DMS153 treated with DMSO at 0.1 percent for 48 hours (cell line): ENCODE measurements around the gene OR4K14.
"Not testable (repeated sequence)": the region's sequence is repeated elsewhere in the genome, so short reads cannot be mapped to it uniquely, and the experiment has no call there.

Experiments
- DNase-seq: peaks from one replicate; lab custom pipeline; 2025; ENCODE audit not compliant: unreplicated experiment; lab: John Stamatoyannopoulos, UW

Gene OR4K14, protein sequence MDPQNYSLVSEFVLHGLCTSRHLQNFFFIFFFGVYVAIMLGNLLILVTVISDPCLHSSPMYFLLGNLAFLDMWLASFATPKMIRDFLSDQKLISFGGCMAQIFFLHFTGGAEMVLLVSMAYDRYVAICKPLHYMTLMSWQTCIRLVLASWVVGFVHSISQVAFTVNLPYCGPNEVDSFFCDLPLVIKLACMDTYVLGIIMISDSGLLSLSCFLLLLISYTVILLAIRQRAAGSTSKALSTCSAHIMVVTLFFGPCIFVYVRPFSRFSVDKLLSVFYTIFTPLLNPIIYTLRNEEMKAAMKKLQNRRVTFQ

GRCh38 chr14:20019257-20019865 is at the start of gene OR4K14:
Gene OR4K14, minus strand, starts transcription at chr14:20019307. Its CDS starts 4,114 bp downstream, at chr14:20015193.
- DNase-seq, result no peak

GRCh38 chr14:20059745-20060144 is 40.6 kb upstream of the OR4K14 start, which contains the start of gene OR4L1:
Gene OR4L1, plus strand, starts transcription at chr14:20060045. Its CDS starts 0 bp downstream, at chr14:20060045.
- no peak for DNase-seq

DNA sequence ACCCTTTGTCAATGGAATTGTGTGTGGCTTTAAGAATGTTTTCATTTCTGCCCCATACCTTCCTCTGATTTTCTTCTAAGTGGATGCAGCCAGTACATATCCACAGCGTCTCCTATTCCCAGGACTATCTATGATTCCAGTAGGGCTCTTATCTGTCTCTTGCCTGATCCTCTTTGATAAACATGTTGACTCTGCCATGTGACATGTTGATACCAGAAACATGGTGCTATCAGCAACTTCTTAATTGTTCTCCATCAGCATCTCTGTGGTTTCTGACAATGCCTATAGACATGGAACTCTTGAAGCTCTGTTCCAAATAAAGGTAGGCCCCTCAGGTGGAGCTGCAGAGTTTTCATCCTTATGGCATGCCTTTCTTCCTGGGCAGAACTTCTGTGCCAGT is 29.1 kb upstream of the OR4K14 start:
- no peak for DNase-seq

DNA sequence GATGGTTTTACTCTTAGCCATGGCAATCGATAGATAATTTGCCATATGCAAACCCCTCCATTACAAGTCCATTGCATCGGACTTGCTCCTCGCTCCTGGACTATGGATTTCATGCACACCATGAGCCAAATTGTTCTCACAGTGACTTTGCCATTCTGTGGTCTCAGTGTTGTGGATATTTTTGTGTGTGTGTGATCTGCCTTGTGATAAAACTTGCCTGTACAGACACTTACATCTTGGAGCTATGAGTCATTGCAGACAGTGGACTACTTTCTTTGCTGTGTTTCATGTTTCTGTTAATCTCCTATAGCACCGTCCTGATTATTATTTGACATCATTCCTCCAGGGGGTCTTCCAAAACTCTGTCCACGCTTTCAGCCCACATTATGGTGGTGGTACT is 25.1 kb upstream of the OR4K14 start:
- DNase-seq, result no peak

DNA sequence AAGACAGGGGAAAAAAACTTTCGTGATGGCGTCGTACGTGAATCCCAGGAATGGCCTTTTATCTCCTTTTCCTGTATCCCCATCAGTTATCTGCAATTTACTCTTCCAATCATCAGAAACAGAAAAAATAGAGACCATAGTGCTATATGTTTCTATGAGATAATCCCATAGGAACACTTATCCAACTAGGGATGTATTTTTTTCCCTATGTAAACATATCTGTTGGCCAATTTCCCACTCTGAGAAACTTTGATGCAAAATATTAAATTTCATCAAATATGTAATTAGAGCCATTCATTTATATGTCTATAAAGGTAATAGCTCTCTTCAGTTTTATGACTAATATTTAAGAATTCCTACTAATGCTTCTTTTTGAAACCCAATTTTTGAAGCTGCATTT is 16.8 kb upstream of the OR4K14 start, which contains the start of gene OR4K13:
OR4K13 (minus strand) TSS at position 101 of the 400 bp plus-strand sequence. CDS start 1,280 bp downstream, outside the sequence.
- DNase-seq, result no peak

DNA sequence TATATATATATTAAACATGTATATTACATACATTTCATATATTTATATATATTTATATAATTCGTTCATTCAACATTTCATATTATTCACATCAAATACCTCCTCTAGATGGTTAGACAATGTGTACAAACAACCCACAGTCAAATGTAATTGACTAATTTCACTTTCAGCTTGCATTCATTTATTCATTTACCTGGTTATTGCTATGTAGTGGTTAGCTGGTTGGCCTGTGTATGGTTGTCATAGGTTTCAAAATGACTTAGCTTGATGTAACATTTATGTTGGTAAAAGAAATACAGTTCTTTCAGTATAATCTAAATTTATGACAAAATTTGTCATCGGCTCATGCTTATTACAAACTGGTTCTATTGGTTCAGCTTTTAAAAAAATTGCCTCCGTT is 16.3 kb upstream of the OR4K14 start:
- DNase-seq, result no peak

DNA sequence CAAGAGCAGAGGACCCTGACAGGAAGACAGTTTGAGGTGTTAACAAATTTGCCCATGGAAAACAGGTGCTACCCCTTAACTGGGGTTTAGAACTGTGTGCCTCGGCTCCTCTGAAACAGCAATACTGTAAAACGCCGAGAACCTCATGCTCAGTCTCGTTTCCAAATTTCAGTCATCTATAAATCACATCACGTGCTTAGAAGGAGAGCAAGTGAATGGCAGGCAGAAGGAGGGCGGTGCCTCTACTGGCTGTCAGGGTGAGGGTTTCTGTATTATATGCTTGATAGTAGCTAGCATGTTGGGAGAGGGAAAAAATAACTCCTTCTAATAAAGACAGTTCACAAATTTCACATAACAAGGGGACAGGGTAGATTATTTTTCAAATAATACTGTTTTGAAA is 12.0 kb upstream of the OR4K14 start:
- no peak for DNase-seq

GRCh38 chr14:20008156-20008555 is 11.0 kb downstream of the OR4K14 start:
- no peak for DNase-seq

DNA sequence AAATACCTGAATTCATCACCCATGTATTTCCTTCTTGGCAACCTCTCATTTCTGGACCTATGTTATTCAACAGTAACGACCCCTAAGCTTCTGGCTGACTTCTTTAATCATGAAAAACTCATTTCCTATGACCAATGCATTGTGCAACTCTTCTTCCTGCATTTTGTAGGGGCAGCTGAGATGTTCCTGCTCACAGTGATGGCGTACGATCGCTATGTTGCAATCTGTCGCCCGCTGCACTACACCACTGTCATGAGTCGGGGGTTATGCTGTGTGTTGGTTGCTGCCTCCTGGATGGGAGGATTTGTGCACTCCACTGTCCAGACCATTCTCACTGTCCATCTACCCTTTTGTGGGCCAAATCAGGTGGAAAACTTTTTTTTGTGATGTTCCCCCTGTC is 16.8 kb downstream of the OR4K14 start:
- no peak for DNase-seq

DNA sequence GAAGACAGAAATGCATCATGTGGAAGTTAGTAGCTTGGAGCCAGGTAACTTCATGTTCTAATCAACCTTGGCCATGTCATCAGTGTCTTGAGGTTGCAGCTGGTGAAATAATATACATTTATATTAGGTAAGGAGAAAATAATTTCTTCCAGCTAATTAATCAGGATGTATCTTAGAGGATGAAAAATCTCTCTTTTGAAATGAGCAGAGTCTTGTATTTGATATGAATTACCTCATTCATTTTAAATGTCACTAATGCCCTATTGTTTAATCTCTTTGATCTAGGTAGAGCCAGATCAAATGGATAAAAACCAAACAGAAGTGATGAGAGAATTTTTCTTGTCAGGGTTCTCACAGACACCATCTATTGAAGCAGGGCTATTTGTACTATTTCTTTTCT is 17.2 kb downstream of the OR4K14 start, which contains the start of gene OR4Q2:
OR4Q2 (plus strand) TSS at position 301 of the 400 bp plus-strand sequence.
- DNase-seq, result no peak

GRCh38 chr14:19993438-19993837 is 25.7 kb downstream of the OR4K14 start:
- no peak for DNase-seq

DNA sequence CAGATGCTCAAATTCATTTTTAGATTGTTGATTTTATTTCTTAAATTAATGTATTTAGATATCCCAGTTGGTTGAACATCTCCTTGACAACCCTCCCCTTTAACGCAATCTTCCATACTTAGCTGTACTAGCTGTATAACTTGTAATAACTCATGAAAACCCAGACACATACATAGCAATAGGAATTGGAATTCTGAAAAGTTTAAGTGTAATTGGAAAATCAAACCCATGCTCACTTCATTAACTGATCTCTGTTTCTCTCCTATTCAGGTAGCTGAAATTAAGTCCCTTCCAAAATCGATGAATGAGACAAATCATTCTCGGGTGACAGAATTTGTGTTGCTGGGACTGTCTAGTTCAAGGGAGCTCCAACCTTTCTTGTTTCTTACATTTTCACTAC is 43.8 kb downstream of the OR4K14 start, which contains the start of gene OR4K15:
OR4K15 (plus strand) TSS at position 301 of the 400 bp plus-strand sequence; CDS start at position 301, 0 bp downstream.
- DNase-seq, result no peak

- no peak for DNase-seq
Observed at GRCh38 chr14:19974844-19975243, 44.3 kb downstream of the OR4K14 start.

GRCh38 chr14:19969735-19970134 is 49.4 kb downstream of the OR4K14 start:
- DNase-seq, result not testable (repeated sequence)
